Pulmonary artery endothelial cell (primary cell): ENCODE results near the gene BARX2. TPM values are rescaled to one million over a fixed set of nuclear protein-coding genes. Genes with fewer than 3 reads are reported as not detected.

Experiments
- total RNA-seq: library from RNA; depleted of rRNA; stranded (reverse); fragments of >200 nt; gene quantifications from 2 replicates; pipeline ENCODE4 v1.2.3, GENCODE V29; 2014

BARX2 gene
- total RNA-seq, 1 donor from 2014 or later: not detected

Other genes with a start within 250 kb of the BARX2 start
- gene ARHGAP32, start 183.5 kb upstream of the BARX2 start, total RNA-seq: 4.6 and 5.7 TPM in 2 replicates